Measurements from ENCODE around the gene RYR3.
"Not testable (repeated sequence)": the region's sequence is repeated elsewhere in the genome, so short reads cannot be mapped to it uniquely, and the experiment has no call there.

Gene RYR3

GRCh38 chr15:33754242-33754641 lies 443.5 kb downstream of the RYR3 start:
- no peak for DNase-seq

DNA sequence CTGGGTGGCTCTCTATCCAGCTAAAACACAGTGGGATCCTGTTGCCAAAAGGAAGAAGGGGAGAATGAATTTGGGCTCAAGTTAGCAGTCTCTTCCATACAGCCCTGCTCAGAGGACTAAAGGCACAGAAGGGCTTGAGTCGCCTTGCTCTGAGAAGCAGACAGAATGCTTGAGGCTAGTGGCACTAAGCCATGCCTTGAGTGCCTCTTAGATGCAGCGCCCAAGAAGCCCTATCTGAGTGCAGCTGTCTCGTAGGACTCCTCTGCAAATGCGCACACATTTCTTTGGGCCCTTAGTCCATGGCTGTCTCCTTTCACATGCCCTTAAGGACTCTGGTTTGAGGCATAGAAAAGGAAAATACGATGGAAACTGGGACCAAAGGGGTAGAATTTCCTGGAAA lies 446.2 kb downstream of the RYR3 start:
- no peak for DNase-seq

- no peak for DNase-seq
Observed at GRCh38 chr15:33757516-33758232, 446.9 kb downstream of the RYR3 start.

DNA sequence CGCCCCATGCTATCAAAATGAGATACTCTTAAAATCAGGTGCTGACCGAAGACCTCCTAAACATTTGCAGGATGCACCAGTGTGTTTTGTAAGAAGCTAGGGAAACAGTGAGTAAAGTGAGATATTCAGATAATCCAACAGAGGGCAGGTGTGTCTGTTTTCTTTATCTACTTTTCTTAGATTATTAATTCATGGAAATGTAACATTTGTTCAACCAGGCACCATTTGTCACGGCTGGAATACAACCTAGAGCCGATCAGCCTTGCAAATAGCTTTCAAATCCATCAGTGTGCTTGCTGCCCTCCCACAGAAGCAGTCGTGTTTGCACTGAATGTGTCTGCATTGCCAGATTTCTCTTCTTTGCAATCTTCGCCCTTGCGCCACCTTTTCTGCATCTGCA lies 455.6 kb downstream of the RYR3 start:
- DNase-seq = peak in 2 of 56 donors; percentile 20 to 25

- DNase-seq = no peak
Observed at GRCh38 chr15:33768670-33769190, 458.0 kb downstream of the RYR3 start.

- DNase-seq = no peak
Observed at GRCh38 chr15:33773969-33774368, 463.2 kb downstream of the RYR3 start.

GRCh38 chr15:33778852-33779251 lies 468.1 kb downstream of the RYR3 start:
- no peak for DNase-seq

- no peak for DNase-seq
Observed at GRCh38 chr15:33780011-33780768, 469.4 kb downstream of the RYR3 start.

DNA sequence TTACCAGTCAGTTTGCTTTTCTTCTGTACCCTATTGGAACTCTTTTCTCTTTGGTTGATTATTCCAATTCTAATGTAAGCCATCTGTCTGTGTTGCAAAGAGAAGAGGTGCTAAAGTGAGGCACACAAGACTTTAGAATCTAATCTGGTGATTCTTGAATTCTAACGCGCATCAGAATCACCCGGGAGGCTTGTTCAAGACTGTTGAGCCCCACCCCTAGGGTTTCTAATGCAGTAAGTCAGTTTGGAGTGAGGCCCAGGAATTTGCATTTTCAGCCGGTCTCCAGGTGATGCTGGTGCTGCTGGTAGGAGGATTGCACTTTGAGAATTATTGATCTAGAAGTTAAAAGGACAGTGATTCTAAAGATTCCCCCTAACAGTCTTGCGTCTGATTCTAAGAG lies 472.2 kb downstream of the RYR3 start:
- no peak for DNase-seq

GRCh38 chr15:33785366-33785765 lies 474.6 kb downstream of the RYR3 start:
- no peak for DNase-seq

DNA sequence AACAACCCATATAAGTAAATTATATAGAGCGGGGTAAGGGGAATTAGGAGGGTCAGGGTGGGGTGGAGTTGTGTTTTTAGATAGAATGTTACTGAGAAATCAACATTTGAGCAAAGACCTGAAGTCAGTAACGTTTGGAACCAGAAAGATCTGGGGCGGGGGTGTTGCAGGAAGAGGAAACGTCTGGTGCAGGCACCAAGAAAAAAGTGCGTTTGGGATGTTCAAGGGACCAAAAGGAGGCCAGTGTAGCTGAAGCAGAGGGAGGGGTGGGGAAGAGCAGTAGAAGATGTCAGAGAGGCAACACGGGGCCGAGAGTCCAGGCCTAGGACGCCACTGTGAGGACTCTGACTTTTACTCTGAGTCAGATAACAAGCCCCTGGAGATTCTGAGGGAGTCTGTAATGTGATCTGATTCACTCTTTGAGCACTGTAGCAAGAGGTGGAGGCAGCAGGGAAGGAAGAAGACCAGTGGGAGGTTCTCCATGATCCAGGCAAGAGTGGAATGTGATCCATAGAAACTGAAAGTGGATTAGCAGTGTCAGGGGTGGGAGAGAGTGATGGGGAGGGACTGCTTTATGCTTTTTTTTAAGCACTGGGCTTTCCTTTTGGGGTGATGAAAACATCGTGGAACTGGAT lies 478.3 kb downstream of the RYR3 start:
- DNase-seq = no peak

DNA sequence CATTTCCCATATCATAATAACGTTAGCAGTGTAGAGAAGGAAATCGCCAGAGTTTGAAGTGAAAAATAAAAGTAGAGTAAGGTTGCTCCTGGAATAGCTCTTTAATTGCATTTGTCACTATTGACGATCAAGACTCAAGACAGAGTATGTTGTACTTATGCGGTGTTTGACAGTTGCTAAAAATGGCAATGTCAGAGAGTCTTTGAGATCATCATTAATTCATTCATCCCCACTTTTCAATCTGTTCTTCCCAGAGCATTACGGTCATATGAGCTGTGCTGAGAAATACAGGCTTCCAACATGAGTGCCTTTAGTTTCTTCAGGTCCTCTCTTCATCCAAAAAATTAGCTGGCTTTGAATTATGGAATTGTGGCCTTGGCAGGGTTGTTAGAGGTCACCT lies 483.7 kb downstream of the RYR3 start:
- DNase-seq = peak in 2 of 56 donors; percentile 6 to 19

DNA sequence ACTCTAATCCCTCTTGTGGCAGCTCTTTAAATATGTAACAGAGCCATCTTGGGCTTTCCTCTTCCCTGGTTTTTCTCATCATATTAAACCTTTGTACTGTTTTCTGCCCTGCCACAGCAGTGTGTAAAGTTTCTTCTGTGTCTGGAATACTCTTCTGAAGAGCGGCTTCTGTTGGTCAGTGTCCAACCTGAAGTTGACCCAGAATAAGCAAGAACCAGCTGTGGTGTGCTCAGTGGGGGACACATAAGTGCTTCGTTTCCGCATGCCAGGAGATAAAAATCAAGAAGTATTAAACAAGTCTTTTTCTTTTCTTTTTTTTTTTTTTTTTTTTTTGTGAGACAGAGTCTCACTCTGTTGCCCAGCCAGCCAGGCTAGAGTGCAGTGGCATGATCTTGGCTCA lies 484.3 kb downstream of the RYR3 start:
- no peak for DNase-seq

DNA sequence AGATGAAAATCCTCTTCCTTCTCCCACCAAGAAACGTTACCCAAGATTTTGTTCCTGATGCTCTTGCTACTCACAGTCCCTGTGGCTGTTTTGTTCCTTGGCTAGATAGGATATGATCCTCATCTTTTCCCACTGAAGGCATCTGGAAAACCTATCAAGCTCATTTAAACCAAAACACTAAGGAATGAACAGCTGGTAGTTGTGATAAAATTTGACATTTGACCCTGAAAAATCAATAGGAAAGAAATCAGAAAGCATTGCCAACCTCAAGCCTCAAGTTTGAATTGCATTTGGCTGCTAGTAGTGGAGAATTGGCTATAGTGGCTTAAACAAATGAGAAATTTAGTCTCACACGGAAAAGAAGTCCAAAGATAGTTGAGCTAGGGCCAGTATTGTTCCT lies 486.9 kb downstream of the RYR3 start:
- no peak for DNase-seq

DNA sequence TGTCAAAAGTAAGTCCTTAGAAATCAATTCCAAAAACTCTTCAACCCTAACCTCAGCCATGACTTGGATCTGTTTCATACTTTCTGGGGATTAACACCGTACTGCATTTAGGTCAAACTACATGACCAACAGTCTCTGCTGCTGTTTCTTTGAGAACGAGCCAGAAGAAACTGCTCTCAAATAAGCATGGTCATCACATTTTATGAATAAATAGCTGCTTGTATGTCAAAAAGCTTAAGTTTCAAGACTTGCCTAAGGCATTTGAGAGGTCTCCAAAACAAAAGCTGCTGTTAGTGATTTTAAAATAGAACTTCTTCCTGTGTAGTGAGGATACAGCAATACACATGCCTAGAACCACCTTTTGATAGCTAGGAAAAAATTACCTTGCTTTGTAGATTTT lies 491.2 kb downstream of the RYR3 start:
- no peak for DNase-seq

DNA sequence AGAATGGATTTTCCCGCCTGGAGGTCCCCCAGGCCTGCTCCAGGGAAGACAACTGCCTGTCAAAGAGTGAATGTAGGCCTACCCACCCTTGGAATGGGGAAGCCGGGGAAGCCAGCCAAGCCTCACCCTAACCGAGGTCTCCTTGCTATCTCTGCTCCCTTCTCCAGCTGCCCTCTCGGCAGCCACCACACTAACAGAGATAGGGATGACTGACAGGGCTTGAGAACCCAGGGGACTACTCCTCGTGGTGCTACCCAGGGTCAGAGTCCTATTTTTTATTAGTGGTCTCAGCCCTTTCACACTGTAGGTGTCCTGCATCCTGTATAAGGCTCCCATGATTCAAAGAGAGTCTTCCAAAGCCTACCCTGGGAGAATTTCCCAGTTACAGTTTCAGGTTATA lies 496.9 kb downstream of the RYR3 start:
- no peak for DNase-seq

DNA sequence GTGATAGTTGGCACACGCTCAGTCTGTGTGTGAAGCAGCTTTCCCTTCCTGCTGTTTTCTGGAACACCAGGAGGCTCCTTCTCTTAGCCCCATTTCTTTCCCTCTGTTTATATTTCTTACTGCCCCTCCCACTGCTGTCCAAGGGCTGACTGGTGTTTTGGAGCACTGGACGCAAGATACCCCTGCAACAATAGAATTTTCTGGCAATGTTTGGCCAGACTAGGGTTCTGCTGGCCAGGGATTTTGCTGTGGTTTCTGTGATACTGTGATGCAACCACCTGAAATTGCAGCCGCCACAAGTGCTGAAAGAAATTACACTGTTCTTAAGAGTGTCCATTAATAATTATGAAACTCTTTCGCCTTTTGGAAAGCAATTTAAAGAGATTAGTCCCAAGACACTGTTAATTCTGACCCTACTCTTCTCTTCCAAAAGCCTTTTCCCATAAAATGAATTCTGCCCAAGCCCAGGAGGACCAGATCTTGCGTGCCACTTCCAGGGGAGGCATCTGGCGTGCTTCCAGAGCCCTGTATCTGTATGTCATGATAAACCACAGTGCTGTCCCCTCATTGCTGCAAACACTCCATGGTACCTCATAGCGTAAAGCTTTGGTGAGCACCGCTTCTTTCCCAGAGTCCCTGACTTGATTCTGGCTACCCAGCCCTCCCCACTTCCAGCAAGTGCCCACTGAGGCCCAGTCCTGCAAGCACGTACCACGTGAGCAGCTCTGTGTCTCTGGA lies 498.1 kb downstream of the RYR3 start:
- DNase-seq = no peak

GRCh38 chr15:33810073-33810595 lies 499.4 kb downstream of the RYR3 start:
- no peak for DNase-seq

GRCh38 chr15:33810806-33811205 lies 500.0 kb downstream of the RYR3 start:
- no peak for DNase-seq

DNA sequence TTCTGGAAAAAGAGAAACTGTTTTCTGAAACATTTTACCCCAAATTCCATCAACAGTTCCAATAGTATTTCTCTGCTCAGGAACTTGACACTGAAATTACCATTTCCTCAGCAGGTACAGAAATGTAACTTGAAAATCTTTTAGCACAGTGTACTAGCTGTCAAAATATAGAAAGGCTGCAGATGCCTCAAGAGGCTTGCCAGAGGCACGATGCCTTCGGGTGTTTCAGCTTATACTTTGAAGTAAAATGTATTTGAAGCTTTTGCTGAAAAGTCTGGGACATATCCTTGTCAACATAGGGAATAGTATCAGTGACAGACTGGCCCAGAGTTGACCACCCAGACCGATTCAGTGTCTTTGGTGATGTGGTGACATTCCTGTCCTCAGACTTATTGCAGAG lies 503.1 kb downstream of the RYR3 start:
- DNase-seq = no peak

GRCh38 chr15:33819499-33819898 lies 508.7 kb downstream of the RYR3 start:
- not testable (repeated sequence) for DNase-seq

All from nucleus accumbens (tissue), 56 donors.